H1 (cell line): Measurements from ENCODE around the gene DNAJC22.

Experiments
- EZH2 ChIP-seq: fragments of 200-600 bp; sonication (generic); IDR thresholded peaks from 2 replicates; pipeline ENCODE4 v1.7.1; 2012; ENCODE audit warnings: low read depth, mild to moderate bottlenecking, moderate library complexity, low read length, inconsistent platforms; ENCODE audit not compliant: severe bottlenecking
- GTF2F1 ChIP-seq: IDR thresholded peaks from 2 replicates; pipeline ENCODE4 v1.6.1; 2012; ENCODE audit warnings: low read depth, low read length, improper control_type of control experiment, borderline replicate concordance
- PHF8 ChIP-seq: fragments of 200-600 bp; sonication (generic); conservative IDR thresholded peaks from 2 replicates; pipeline ENCODE4 v1.7.1; 2012; ENCODE audit warnings: low read depth, mild to moderate bottlenecking, inconsistent platforms, low read length, moderate library complexity
- POLR2A ChIP-seq, 2 experiments: IDR thresholded peaks; 1 replicate in 1 of 2; 2 replicates in 1 of 2; pipeline ENCODE4 v1.6.1; 2011; ENCODE audit warnings: low read depth in 2 of 2, low read length in 2 of 2, mild to moderate bottlenecking in 2 of 2; ENCODE audit errors: control extremely low read depth in 1 of 2
- SIN3A ChIP-seq, 2 experiments: IDR thresholded peaks in 1 of 2; conservative IDR thresholded peaks in 1 of 2; 2 replicates each; pipeline ENCODE4 v1.6.1; 2011 to 2012; ENCODE audit warnings: low read length in 2 of 2, improper control_type of control experiment in 1 of 2, low read depth in 1 of 2, mild to moderate bottlenecking in 1 of 2
- SP4 ChIP-seq: IDR thresholded peaks from 2 replicates; pipeline ENCODE4 v1.6.1; 2012; ENCODE audit warnings: low read length, inconsistent platforms
- TEAD4 ChIP-seq: IDR thresholded peaks from 2 replicates; pipeline ENCODE4 v1.6.1; 2012; ENCODE audit warnings: low read depth, low read length, inconsistent platforms, mixed read lengths
- TF ChIP-seq, protein P1 (sequence below), 3 experiments: IDR thresholded peaks; 1 replicate in 2 of 3; 2 replicates in 1 of 3; pipeline versions ENCODE4 v1.5.1 to v1.6.1; 2011; ENCODE audit warnings: low read length in 3 of 3, mild to moderate bottlenecking in 3 of 3, inconsistent platforms in 2 of 3, low read depth in 1 of 3, moderate library complexity in 1 of 3; ENCODE audit not compliant: insufficient read depth in 1 of 3; ENCODE audit errors: control extremely low read depth in 1 of 3

DNA sequence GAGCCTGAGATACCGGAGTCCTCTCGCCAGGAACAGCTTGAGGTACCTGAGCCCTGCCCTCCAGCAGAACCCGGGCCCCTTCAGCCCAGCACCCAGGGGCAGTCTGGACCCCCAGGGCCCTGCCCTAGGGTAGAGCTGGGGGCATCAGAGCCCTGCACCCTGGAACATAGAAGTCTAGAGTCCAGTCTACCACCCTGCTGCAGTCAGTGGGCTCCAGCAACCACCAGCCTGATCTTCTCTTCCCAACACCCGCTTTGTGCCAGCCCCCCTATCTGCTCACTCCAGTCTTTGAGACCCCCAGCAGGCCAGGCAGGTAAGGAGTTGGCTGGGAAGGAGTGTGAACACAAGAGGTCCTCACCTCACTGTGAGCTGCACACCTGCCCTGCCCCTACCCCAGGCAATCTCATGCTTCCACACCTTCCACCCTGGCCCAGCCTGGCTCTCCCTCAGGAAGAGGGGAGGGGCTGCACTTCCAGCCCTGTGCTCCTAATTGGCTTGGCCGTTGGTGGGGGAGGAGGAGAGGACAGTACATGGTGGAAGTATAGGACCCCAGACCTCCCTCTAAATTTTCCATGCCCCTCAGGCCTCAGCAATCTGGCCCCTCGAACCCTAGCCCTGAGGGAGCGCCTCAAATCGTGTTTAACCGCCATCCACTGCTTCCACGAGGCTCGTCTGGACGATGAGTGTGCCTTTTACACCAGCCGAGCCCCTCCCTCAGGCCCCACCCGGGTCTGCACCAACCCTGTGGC, 15.9 kb upstream of the DNAJC22 start:
- TF ChIP-seq, protein P1, sequence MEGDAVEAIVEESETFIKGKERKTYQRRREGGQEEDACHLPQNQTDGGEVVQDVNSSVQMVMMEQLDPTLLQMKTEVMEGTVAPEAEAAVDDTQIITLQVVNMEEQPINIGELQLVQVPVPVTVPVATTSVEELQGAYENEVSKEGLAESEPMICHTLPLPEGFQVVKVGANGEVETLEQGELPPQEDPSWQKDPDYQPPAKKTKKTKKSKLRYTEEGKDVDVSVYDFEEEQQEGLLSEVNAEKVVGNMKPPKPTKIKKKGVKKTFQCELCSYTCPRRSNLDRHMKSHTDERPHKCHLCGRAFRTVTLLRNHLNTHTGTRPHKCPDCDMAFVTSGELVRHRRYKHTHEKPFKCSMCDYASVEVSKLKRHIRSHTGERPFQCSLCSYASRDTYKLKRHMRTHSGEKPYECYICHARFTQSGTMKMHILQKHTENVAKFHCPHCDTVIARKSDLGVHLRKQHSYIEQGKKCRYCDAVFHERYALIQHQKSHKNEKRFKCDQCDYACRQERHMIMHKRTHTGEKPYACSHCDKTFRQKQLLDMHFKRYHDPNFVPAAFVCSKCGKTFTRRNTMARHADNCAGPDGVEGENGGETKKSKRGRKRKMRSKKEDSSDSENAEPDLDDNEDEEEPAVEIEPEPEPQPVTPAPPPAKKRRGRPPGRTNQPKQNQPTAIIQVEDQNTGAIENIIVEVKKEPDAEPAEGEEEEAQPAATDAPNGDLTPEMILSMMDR (IDR thresholded peaks at IDR 0.05; ENCODE audit: control extremely low read depth in 1 of 3, insufficient read depth in 1 of 3, low read depth in 1 of 3, low read length in 3 of 3) = no peak
- TF ChIP-seq SP4 (no peak), POLR2A (IDR thresholded peaks at IDR 0.05; ENCODE audit: control extremely low read depth in 1 of 2, low read depth in 2 of 2, low read length in 2 of 2) (no peak), EZH2 (no peak), SIN3A (conservative IDR thresholded peaks at IDR 0.05 in 1 of 2, IDR thresholded peaks at IDR 0.05 in 1 of 2; ENCODE audit: low read depth in 1 of 2, low read length in 2 of 2) (no peak), GTF2F1 (no peak), TEAD4 (no peak), PHF8 (no peak)
